Measurements from ENCODE around the gene IRF3.
"Not testable (repeated sequence)": the region's sequence is repeated elsewhere in the genome, so short reads cannot be mapped to it uniquely, and the experiment has no call there.

The IRF3 gene

DNA sequence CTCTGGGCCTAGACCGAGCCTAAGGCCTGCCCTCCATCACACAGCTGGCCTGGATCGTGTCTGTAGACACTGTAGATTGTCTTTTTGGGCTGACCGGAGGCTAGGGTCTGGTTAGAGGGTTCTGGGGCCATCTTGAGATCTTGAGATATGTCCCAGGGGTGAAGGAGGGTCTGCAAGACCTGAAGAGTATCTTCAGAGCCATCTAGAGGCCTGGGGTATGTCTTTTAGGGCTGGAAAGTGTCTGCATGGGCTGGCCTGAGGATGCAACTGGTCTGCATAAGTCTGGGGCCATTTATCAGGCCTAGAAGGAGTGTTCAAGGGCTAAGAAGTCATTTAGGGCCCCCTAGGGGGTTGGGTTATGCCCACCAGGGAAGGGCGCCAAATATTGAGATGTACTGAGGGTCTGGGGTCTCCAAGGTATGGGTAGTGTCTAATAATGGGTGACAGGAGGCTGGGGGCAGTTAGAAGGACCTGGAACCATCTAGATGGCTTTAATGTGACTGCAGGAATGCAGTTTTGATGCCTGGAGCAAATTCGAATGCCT, 23.1 kb downstream of the IRF3 start:
- no peak for DNase-seq

DNA sequence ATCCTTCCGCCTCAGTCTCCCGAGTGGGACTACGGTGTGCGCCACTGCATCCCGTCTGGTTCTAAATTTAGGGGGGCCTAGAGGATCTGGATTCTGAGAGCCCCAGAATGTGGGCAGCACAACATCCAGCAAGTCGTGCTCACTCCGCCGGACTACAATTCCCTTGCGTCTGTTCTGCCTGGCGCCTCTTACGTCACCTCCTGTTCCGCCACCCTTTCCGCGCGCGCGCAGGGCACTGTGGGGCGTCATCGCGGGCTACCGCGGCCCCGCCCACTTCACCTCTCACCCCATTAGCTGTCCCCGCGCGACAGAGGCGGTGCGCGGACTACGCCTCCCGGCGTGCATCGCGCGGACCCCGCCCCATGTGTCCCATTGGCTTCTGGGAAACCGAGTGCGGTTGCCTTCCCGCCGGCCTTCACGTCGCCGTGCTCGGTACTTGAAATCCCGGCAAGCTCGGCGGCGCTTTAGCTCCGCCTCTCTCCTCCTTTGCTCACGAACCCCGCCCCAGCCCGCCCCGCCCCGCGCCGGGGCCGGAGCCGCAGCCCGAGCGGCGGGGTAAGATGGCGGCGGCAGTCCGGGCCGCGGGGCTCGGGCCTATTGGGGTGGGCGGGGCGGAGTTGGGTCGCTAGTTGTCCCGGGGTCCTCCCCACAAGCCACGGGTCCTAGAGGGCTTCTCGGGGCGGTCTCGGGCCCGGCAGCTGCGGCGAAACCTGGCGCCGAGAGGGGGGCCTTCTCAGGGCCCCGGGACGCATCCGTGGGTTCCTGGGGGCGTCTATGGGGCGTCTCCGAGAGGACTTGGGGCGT, 23.8 kb downstream of the IRF3 start, which contains the start of gene SCAF1:
SCAF1 (plus strand) TSS at position 522 of the 804 bp plus-strand sequence. CDS start 2,818 bp downstream, outside the sequence.
- DNase-seq = peak; percentile 92

DNA sequence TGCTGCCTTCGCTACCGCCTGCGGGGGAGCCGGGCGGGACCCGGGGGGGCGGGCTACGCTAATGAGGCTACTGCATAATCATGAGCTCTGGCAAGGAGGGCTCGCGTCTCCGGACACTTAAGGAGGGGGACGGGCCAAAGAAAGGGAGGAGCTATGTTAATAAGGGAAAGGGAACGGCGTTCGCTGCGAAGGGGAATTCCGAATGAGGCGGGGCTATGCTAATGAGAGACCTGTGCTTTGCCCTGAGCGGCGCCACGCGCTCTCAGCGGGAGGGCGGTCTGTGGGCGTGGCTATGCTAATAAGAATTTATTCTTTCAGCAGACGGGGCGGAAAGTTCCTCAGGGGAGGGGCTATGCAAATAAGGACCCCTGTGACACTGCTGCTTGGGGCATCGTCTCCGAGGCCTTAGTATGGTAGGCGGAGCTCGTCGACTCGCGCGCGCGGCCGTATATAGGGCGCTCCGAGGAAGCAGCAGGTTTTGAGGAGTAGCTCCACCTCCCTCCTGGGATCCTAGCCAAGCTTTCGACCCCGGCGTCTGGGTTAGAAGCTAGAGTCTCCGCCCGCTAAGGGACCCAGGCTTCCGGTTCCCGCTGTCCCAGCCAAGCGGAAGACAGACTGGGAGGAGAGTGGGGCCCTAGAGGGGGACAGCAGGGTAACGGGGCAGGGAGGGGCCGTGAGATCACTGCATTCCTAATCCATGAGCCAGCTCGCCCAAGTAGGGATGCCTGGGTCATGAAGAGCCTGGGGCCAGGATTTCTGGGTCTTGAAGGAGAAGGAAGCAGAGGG, 25.4 kb downstream of the IRF3 start, which contains the start of gene RRAS:
RRAS (minus strand) TSS at position 31 of the 786 bp plus-strand sequence. CDS start 45 bp downstream, outside the sequence.
- DNase-seq = peak; percentile 98

DNA sequence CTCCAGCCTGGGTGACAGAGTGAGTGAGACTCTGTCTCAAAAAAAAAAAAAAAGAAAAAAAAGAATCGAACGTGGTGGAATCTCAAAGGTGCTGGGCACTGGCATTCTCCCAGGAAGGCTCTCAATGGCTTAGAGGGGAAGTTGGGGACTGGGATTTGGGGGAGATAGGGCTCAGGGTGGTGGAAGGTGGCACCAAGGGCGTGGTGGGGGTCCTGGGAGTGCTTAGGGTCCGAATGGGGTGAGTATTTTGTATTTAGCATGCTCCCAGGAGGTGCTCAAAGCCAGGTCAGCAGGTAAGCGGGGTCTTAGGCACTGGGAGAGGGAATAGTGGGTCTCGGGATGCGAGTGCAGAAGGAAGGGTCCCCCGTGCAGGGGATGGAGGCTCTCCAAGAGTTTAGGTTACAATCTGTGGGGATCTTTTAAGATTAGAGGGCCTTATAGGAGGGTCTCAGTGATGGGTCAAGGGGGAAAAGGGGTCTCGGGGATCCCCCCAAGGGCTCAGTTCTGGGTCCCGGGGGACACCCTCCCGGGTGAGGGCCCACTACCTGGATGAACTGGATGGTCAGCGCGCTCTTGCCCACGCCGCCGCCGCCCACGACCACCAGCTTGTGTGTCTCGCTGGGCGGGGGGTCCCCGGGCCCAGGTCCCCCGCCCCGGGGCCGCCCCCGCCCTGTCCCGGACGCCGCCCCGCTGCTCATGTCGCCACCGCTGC, 26.1 kb downstream of the IRF3 start:
- DNase-seq = no peak

DNA sequence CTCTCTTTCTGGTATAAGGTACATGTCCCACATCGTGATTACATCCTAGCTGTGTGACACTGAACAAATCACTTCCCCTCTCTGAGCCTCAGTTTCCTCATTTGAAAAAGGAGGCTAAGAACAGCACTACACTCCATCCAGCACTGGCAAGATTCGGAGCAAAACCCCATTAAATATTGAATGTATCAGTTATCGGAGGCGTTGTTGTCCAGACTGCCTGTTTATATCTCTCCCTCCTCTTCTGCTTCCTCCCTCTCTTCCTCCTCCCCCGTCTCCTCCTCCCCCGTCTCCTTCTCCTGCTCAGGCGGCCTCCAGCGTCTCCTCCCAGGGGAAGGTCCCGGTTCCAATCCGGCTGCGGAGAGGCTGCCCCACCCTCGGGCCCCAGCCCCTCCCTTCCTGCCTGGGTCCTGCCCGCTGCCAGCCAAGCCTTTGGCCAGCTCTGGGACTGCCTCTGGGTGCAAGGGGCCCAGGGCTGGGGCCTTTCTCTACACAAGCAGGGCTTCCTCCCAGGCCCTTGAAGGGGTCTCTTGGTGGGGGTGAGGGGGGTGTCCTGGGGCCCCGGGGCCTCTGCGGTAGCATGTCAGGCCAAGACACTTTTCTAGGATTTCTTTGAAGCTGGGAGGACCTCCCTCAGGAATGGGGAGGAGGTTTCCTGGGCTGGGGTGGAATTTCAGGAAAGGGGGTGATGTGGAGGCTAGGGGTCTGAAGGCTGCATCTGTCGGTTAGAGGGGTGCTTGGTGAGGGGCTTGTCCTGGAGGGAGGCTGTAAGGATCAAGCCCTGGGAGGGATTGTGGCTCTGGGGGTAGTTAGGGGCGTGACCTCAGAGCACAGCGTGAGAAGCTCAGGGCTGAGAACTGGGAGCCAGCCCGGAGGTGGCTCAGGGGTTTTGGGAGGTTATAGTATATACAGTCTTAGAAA, 27.6 kb downstream of the IRF3 start:
- DNase-seq = no peak

DNA sequence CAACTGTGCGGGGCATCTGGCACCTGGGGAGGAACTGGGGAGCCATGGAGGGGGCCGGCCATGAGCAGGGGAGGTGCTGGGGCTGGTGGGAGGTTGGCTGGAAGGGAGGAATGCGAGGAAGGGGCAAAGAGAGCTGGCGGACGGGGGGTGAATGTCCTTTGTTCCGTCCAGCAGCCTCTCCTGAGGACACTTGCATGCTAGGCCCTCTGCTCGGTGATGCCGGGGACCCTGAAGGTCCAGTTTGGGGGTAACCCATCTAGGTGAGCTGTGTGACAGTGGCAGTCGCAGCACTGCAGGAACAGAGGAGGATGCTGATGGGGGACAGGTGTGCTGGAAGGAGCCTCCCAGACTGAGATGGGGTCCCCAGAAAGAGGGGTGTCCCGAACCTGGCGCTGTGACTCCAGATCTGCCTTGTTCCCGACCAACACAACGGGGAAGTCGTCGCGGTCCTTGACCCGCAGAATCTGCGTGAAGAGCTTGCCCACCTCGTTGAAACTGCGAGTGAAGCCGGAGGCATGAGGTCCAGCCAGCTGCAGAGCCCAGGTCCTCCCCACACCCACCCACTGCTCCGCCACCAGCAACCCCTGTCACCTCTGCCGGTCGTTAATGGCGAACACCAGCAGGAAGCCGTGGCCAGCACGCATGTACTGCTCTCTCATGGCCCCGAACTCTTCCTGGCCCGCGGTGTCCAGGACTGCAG, 29.3 kb downstream of the IRF3 start:
- no peak for DNase-seq

DNA sequence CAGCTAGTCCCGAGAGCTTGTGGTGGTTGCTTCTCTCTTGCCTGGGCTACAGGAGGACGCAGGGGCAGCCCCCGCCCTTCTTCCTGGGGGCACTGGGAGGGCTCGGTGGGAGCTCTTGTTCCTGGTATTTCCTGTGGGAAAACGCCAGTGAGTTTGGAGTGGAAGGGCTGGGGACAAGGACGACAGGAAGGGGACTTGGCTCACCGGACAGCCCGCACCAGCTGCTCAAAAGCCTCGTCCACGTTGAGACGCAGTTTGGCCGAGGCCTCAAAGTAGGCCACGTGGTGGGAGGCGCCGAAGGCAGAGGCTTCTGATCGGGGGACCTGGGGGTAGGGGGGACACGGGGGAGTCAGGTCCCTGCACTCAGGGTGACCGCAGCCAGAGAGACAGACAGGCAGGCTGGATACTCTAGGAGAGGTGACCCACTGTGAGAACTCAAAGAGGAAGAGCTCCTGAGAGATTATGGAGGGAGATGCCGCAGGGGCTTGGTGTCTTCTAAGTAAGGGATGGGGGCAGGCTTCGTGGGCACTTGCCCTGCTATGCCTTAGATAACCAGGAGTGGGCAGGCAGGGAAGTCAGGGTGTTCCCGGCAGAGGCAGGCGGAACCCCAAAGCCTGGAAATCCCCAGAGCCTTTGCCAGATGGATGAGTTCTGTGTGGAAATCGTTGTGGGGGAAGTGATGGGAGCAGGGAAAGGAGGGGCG, 30.0 kb downstream of the IRF3 start:
- no peak for DNase-seq

DNA sequence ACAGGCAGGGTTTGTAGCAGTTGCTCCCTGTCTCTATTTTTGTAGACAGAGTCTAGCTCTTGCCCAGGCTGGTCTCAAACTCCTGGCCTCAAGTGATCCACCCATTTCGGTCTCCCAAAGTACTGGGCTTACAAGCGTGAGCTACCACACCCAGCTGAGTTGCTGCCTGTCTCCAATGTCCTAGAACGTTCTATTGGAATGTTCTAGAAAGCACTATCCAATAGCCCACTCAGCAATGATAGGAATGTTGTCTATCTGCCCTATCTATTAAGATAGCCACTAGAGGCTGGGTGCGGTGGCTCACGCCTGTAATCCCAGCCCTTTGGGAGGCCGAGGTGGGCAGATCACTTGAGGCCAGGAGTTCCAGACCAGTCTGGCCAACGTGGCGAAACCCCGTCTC, 32.4 kb downstream of the IRF3 start:
- not testable (repeated sequence) for DNase-seq

DNA sequence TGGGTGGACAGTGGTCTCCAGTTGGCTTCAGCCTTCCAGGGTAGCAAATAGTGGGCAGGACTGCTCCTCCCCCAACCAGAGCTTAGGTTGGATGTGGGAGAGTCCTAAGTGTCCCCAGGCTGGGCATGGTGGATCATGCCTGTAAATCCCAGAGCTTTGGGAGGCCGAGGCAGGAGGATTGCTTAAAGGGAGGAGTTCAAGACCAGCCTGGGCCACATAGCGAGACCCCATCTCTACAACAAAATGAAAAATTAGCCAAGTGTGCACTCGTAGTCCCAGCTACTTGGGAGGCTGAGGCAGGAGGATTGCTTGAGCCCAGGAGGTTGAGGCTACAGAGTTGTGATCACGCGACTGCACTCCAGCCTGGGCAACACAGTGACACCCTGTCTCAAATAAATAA, 33.1 kb downstream of the IRF3 start:
- no peak for DNase-seq

DNA sequence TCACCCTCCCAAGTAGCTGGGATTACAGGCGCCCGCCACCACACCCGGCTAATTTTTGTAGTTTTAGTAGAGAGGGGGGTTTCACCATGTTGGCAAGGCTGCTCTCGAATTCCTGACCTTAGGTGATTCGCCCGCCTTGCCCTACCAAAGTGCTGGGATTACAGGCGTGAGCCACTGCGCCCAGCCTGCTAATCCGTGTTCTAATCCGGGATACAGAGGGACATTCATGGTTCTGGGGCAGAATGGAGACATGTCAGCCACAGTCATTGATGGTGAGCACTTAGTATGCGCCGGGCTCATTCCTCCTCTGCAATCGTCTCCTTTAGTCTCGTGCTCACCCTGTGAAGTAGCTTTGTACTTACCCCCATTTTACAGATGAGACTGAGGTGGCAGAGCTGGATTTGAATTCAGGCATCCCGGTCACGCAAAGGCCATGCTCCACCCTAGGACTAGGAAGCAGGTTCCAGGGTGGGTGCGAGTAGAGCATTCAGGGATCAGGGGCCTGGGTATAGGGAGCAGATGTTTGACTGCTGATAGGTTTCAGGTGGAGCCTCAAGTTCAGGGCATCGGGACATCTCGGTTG, 34.0 kb downstream of the IRF3 start:
- no peak for DNase-seq

DNA sequence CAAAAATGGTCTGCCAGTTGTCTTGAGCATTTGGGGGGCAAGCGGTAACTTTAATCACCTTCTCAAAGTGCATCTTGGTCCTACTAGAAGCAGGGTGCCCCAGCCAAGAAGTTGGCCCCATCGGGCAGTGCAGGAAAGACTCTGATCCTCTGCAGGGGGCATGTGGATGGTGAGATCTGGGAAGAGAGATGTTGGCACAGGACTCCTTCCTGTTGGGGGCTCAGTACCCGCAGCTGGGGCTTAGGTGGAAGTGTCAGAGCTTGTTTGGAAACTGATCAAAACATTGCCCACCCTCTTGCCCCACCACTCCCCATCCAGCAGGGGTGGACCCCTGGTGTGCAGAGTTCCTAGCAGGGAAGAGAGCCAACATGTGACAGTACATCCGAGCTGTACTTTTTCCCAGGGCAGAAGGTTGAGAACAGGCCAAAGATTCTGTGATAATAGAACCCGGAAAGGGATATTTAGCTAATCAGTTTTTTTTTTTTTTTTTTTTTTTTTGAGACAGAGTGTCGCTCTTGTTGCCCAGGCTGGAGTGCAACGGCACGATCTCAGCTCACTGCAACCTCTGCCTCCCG, 34.6 kb downstream of the IRF3 start:
- DNase-seq = no peak

DNA sequence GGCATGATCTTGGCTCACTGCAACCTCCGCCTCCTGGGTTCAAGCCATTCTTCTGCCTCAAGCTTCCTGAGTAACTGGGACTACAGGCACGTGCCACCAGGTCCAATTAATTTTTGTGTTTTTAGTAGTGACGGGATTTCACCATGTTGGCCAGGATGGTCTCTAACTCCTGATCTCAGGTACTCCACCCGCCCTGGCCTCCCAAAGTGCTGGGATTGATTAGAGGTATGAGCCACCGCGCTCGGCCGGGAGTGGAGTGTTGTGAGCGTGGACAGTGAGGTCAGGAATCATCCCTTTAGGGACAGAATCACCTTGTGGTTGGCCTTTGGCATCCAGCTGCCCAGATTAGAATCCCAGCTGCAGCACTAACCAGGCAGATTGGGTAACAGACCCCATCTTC, 36.0 kb downstream of the IRF3 start:
- DNase-seq = no peak

DNA sequence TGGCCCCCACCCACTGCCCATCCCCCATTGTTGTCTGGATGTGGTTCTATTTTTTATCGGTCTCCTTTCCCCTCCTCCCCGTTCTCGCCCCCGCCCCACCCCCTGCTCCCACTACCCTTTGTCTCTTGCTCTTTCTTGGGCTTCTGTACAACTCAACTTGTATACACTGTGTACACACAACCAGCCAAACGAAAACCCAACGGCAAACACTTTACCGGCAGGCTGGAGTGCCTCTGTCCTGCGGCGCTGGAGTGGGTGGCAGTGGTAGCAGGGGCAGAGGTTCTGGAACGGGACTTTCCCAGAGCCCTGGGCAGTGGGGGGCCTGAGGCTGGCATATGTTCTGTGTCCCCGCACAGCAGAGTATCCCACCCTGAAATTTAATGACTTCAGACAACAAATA, 39.4 kb downstream of the IRF3 start:
- DNase-seq = no peak

DNA sequence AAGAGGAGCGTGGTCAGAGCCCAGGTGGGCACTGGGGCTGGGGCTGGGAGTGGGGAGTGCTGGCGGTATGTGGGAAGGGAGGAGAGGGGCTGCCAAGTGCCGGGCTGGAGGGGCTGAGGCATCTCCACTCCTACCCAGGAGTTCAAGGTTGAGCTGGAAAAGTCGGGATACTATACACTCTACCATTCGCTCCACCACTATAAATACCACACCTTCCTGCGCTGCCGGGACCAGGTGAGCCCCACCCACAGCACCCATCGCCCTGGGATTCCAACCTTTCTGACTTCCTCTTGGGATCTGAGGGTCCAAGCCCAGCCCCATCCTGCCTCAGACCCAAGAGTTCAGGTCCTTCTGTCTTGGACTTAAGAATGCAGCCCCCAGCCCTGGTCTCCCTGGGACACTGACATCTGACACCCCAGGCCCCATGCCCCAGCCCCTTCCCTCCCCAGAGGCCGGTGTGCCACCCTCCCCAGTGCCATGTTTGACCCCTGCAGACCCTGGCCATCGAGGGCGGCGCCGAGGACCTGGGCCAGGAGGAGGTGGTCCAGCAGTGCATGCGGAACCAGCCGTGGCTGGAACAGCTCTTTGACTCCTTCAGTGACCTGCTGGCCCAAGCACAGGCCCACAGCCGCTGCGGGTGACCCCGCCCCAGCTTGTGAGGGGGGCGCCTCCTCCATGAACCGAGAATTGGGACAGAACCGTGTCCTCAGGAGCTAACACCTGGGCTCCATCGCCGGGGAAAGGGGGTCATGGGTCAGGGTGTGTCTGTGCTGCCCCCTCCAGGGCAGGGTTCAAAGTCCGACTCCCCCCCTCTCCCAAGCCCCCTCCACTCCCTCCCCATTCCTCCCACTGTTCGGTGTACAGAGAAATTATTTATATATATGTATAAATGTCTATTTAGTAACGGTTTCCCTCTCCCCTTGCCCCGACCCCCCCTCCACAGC, 40.4 kb downstream of the IRF3 start:
- no peak for DNase-seq

DNA sequence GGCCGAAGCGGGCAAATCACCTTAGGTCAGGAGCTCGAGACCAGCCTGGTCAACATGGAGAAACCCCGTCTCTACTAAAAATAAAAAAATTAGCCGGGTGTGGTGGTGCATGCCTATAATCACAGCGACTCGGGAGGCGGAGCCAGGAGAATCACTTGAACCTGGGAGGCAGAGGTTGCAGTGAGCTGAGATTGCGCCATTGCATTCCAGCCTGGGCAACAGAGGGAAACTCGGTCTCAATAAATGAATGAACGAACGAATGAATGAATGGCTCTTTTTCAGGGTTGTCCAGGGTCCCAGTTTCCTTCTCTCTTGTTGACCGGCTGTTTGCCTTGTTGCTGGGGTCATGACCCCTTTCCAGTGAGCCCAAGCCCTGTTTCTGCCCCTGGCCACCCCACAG, 47.8 kb downstream of the IRF3 start:
- DNase-seq = not testable (repeated sequence)

DNA sequence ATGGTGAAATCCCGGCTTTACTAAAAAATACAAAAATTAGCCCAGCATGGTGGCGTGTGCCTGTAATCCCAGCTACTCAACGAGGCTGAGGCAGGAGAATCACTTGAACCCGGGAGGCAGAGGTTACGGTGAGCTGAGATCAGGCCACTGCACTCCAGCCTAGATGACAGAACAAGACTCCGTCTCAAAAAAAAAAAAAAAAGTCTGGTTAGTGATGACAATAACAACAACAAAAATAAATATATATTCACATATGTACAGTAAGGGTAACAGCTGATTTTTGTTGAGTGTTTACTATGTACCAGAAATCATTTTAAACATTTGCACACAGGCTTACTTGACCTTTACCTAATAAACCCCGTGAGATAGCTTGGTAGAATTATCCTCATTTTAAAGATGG, 48.7 kb downstream of the IRF3 start:
- DNase-seq = no peak

DNA sequence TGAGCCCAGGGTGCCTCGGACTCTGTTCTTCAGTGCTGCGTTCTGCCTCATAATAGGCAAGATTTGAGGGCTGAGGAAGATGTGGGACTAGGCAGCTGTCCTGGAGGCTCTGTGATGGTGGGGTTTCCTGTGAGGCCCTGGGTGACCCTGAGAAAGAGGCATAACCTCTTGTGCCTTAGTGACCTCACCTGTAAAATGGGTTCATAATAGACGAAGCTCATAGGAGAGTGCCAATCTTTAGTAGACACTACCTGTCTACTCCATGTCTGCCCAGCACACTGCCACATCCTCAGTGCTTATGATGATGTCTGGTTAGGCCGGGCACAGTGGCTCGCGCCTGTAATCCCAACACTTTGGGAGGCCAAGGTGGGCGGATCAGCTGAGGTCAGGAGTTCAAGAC, 49.1 kb downstream of the IRF3 start:
- DNase-seq = no peak

DNA sequence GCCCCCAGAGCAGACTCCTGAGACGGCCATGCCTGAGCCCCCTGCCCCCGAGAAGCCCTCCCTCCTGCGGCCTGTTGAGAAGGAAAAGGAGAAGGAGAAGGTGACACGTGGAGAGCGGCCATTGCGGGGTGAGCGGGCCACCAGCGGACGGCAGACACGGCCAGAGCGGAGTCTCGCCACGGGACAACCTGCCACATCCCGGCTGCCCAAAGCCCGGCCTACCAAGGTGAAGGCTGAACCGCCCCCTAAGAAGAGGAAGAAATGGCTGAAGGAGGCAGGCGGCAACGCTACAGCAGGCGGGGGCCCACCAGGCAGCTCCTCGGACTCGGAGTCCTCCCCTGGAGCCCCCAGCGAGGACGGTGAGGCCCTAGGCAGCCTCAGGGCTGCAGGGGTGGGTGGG, 49.8 kb downstream of the IRF3 start:
- DNase-seq = no peak
